GM12878 (cell line): ENCODE measurements around the gene NRG3. TPM values are rescaled to one million over a fixed set of nuclear protein-coding genes. Genes with fewer than 3 reads are reported as not detected.

ENCODE experiments used
- ATAC-seq: fragments of 200-7000 bp; cut with Tn5 transposase; 3 replicates; pipeline ENCODE4 v1.9.1; 2020; ENCODE audit warnings: mild to moderate bottlenecking, moderate library complexity
- BruUV-seq: library from RNA; stranded (reverse); fragments of 400-500 nt; replicated peaks from 2 replicates; lab custom pipeline; 2021; lab: Mats Ljungman, UMichigan
- CTCF ChIA-PET: fragments of 300-600 bp; sonication (Branson Sonifier 250); formaldehyde crosslinking; extraction: SDS; loops from one replicate; lab custom pipeline; 2021; ENCODE audit warnings: inconsistent platforms; lab: Yijun Ruan, JAX
- POLR2A ChIA-PET: fragments of 350-600 bp; formaldehyde crosslinking; extraction: SDS; loops from one replicate; lab custom pipeline; 2021; ENCODE audit warnings: inconsistent platforms; lab: Charles Lee
- RAD21 ChIA-PET: fragments of 300-600 bp; sonication (Branson Sonifier 250); formaldehyde crosslinking; loops from one replicate; lab custom pipeline; 2023; ENCODE audit warnings: antibody characterized with exemption; ENCODE audit not compliant: unreplicated experiment; lab: Charles Lee
- SMC1A ChIA-PET: fragments of 300-600 bp; sonication (Branson Sonifier 250); formaldehyde crosslinking; loops from one replicate; lab custom pipeline; 2023; ENCODE audit not compliant: unreplicated experiment, uncharacterized antibody; lab: Charles Lee
- DNase-seq: peaks from one replicate; pipeline ENCODE4 v3.0.0-alpha.2; 2011; ENCODE audit warnings: low read depth, low spot score
- FAIRE-seq: peaks from 3 replicates; lab custom pipeline; 2011; peaks lifted over from hg19 to GRCh38; lab: Jason Lieb, UNC
- H2AFZ ChIP-seq: 2 replicates; pipeline ENCODE4 v1.6.0; 2011; ENCODE audit warnings: low read depth, low read length, control low read depth; ENCODE audit not compliant: control insufficient read depth
- H3K27ac ChIP-seq: 2 replicates; pipeline ENCODE4 v1.5.1; 2011; ENCODE audit warnings: control low read depth; ENCODE audit not compliant: control insufficient read depth, insufficient read depth
- H3K27me3 ChIP-seq, 2 experiments: replicated peaks in 1 of 2; 2 replicates each; pipeline versions ENCODE4 v1.6.0 to v1.6.1; 2011; ENCODE audit warnings: low read length in 1 of 2; ENCODE audit not compliant: control insufficient read depth in 2 of 2, insufficient read depth in 2 of 2
- H3K36me3 ChIP-seq, 2 experiments: 2 replicates each; pipeline ENCODE4 v1.5.1; 2011; ENCODE audit warnings: low read length in 1 of 2; ENCODE audit not compliant: control insufficient read depth in 2 of 2, insufficient read depth in 2 of 2
- H3K4me1 ChIP-seq: 2 replicates; pipeline ENCODE4 v1.6.1; 2011; ENCODE audit warnings: mild to moderate bottlenecking, low read length, moderate library complexity, mixed read lengths; ENCODE audit not compliant: control insufficient read depth, insufficient read depth
- H3K4me2 ChIP-seq: 2 replicates; pipeline ENCODE4 v1.6.0; 2011; ENCODE audit warnings: control low read depth; ENCODE audit not compliant: control insufficient read depth, insufficient read depth
- H3K4me3 ChIP-seq: fragments of 200-600 bp; sonication (generic); 2 replicates; pipeline ENCODE4 v1.5.1; 2016
- H3K79me2 ChIP-seq: 2 replicates; pipeline ENCODE4 v1.6.0; 2011; ENCODE audit warnings: low read length; ENCODE audit not compliant: control insufficient read depth, insufficient read depth
- H3K9ac ChIP-seq: 2 replicates; pipeline ENCODE4 v1.8.0; 2011; ENCODE audit warnings: low read length, control low read depth, mixed read lengths; ENCODE audit not compliant: control insufficient read depth, insufficient read depth
- H3K9me3 ChIP-seq: replicated peaks from 3 replicates; pipeline ENCODE4 v1.5.1; 2011; ENCODE audit warnings: mild to moderate bottlenecking, low read length; ENCODE audit not compliant: control insufficient read depth, insufficient read depth
- H4K20me1 ChIP-seq: 2 replicates; pipeline ENCODE4 v1.6.0; 2011; ENCODE audit not compliant: control insufficient read depth, insufficient read depth
- ETV6 ChIP-seq, 2 experiments: fragments of 450-650 bp in 1 of 2; IDR thresholded peaks in 1 of 2; conservative IDR thresholded peaks in 1 of 2; 2 replicates each; pipeline ENCODE4 v1.6.1; 2014; ENCODE audit warnings: antibody characterized with exemption in 1 of 2, borderline replicate concordance in 1 of 2, low read depth in 1 of 2, mild to moderate bottlenecking in 1 of 2, moderate library complexity in 1 of 2
- FOXM1 ChIP-seq: IDR thresholded peaks from 2 replicates; pipeline ENCODE4 v1.6.1; 2012; ENCODE audit warnings: low read depth, mild to moderate bottlenecking, inconsistent platforms, low read length, moderate library complexity
- HDAC6 ChIP-seq: fragments of 200-600 bp; sonication (generic); IDR thresholded peaks from one replicate; pipeline ENCODE4 v1.8.0; 2017; ENCODE audit warnings: antibody characterized with exemption; ENCODE audit not compliant: unreplicated experiment
- HDGF ChIP-seq: fragments of 450-650 bp; IDR thresholded peaks from 2 replicates; pipeline ENCODE4 v1.6.1; 2016; ENCODE audit warnings: antibody characterized with exemption
- KDM1A ChIP-seq: fragments of 200-600 bp; sonication (generic); IDR thresholded peaks from 2 replicates; pipeline ENCODE4 v1.6.1; 2016; ENCODE audit warnings: borderline replicate concordance
- MAX ChIP-seq: IDR thresholded peaks from 2 replicates; pipeline ENCODE4 v1.6.1; 2012; ENCODE audit warnings: low read depth, low read length, improper control_type of control experiment
- NFXL1 ChIP-seq: fragments of 450-650 bp; IDR thresholded peaks from 2 replicates; pipeline ENCODE4 v1.6.1; 2017; ENCODE audit warnings: antibody characterized with exemption, mild to moderate bottlenecking, borderline replicate concordance
- NFYB ChIP-seq: IDR thresholded peaks from 2 replicates; pipeline ENCODE4 v1.6.1; 2011; ENCODE audit warnings: low read depth, mild to moderate bottlenecking, low read length, improper control_type of control experiment, moderate library complexity; ENCODE audit not compliant: insufficient read depth
- PAX5 ChIP-seq: IDR thresholded peaks from 2 replicates; pipeline ENCODE4 v1.6.1; 2011; ENCODE audit warnings: low read depth, low read length, borderline replicate concordance
- RBBP5 ChIP-seq: fragments of 200-600 bp; sonication (generic); conservative IDR thresholded peaks from 2 replicates; pipeline ENCODE4 v1.6.1; 2016
- TBL1XR1 ChIP-seq: IDR thresholded peaks from 2 replicates; pipeline ENCODE4 v1.6.1; 2012; ENCODE audit warnings: low read depth, low read length, improper control_type of control experiment
- ZNF622 ChIP-seq: fragments of 450-650 bp; IDR thresholded peaks from 2 replicates; pipeline ENCODE4 v1.6.1; 2017; ENCODE audit warnings: mild to moderate bottlenecking, inconsistent platforms
- in situ Hi-C: fragments of 300-500 bp; cut with MboI; formaldehyde crosslinking; loops from 9 replicates; pipeline ENCODE4 v1.14.3; 2018; ENCODE audit warnings: mixed read lengths
- intact Hi-C: fragments of 100-400 bp; cut with micrococcal nuclease; formaldehyde crosslinking; loops from one replicate; pipeline ENCODE4 v1.14.2; 2022; ENCODE audit not compliant: unreplicated experiment
- polyA plus RNA-seq, 11 experiments: library from polyadenylated mRNA; depleted of rRNA in 4 of 11; unstranded in 6 of 11; stranded (reverse) in 5 of 11; fragments of >200 nt; fragmentation: Nextera tagmentation in 4 of 11; fragmentation: Illumina TruSeq in 1 of 11; extraction: Ambion mirVana in 4 of 11; extraction: Trizol in 1 of 11; gene quantifications; 1 replicate in 1 of 11; 2 replicates in 10 of 11; pipeline versions ENCODE4 v1.2.1 to v1.2.3, GENCODE V29; 2011 to 2016; ENCODE audit warnings: inconsistent platforms in 2 of 11, missing spikeins in 2 of 11, low read depth in 1 of 11
- total RNA-seq, 4 experiments: library from RNA; depleted of rRNA in 3 of 4; stranded (reverse); fragments of >200 nt in 3 of 4; fragmentation: Illumina TruSeq in 1 of 4; extraction: Trizol in 1 of 4; gene quantifications; 2 replicates each; pipeline versions ENCODE4 v1.2.1 to v1.2.3, GENCODE V29; 2013 to 2021
- TF ChIP-seq, protein P1 (sequence below): fragments of 450-650 bp; IDR thresholded peaks from 2 replicates; pipeline ENCODE4 v1.6.1; 2017; ENCODE audit warnings: mild to moderate bottlenecking, moderate library complexity
- TF ChIP-seq, protein P2 (sequence below): IDR thresholded peaks from 2 replicates; pipeline ENCODE4 v1.6.1; 2011; ENCODE audit warnings: borderline replicate concordance, low read depth, mild to moderate bottlenecking, moderate library complexity, low read length; ENCODE audit not compliant: insufficient read depth, poor library complexity, severe bottlenecking

Gene NRG3
- total and polyA plus RNA-seq, 10 of the 15 experiments (the other 5 are each of a cell fraction or from before 2014, with no cell fraction given) = 0.03 to 0.41 (median 0.17) TPM; not detected in 3

DNA sequence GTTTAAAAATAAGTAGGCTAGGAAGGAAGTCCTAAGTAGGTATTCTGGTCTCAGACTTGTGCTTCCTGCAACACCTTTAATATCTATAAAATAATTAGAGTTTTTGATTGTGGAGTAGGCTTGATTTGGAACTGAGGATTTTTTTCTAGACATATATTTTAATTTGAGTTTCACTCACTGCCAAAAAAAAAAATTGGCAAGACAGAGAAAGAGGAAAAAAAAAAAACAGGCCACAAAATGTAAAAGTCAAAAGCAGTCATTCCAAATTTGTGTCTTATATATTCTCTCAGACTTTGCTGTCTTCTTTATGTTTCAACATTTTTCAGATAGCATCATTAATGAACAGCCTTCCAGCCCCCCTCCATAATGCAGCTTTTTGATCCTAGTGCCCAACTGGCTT lies 346.1 kb downstream of the NRG3 start:
- BruUV-seq = no TSS peak
- H3K27ac ChIP-seq = no peak overlapping the region
- ChIA-PET CTCF (no interaction called here), SMC1A (no interaction called here), RAD21 (no interaction called here), POLR2A (no interaction called here)
- no peaks in the 10 kb centered on the region for H3K79me2 ChIP-seq
- intact Hi-C loops (loop anchor here (5.0 kb wide), 1 partner anchor 151 kb away; no protein-coding TSS in a partner anchor), in situ Hi-C loops (no loop called here)
- no peaks in the 10 kb centered on the region for H3K4me1 ChIP-seq
- FAIRE-seq (no peak), DNase-seq (no peak), ATAC-seq (no peak)
- H3K4me2 ChIP-seq = no peak overlapping the region
- H4K20me1 ChIP-seq = no peaks in the 10 kb centered on the region
- no peaks in the 10 kb centered on the region for H3K9me3 ChIP-seq
- no peak for TF ChIP-seq ETV6 (conservative IDR thresholded peaks at IDR 0.05 in 1 of 2, IDR thresholded peaks at IDR 0.05 in 1 of 2; ENCODE audit: borderline replicate concordance in 1 of 2, low read depth in 1 of 2)
- TF ChIP-seq PAX5 = no peak
- no peak for TF ChIP-seq NFXL1
- TF ChIP-seq FOXM1 = no peak
- TF ChIP-seq ZNF622 = no peak
- TF ChIP-seq KDM1A = no peak
- TF ChIP-seq MAX = no peak
- TF ChIP-seq, protein P1, sequence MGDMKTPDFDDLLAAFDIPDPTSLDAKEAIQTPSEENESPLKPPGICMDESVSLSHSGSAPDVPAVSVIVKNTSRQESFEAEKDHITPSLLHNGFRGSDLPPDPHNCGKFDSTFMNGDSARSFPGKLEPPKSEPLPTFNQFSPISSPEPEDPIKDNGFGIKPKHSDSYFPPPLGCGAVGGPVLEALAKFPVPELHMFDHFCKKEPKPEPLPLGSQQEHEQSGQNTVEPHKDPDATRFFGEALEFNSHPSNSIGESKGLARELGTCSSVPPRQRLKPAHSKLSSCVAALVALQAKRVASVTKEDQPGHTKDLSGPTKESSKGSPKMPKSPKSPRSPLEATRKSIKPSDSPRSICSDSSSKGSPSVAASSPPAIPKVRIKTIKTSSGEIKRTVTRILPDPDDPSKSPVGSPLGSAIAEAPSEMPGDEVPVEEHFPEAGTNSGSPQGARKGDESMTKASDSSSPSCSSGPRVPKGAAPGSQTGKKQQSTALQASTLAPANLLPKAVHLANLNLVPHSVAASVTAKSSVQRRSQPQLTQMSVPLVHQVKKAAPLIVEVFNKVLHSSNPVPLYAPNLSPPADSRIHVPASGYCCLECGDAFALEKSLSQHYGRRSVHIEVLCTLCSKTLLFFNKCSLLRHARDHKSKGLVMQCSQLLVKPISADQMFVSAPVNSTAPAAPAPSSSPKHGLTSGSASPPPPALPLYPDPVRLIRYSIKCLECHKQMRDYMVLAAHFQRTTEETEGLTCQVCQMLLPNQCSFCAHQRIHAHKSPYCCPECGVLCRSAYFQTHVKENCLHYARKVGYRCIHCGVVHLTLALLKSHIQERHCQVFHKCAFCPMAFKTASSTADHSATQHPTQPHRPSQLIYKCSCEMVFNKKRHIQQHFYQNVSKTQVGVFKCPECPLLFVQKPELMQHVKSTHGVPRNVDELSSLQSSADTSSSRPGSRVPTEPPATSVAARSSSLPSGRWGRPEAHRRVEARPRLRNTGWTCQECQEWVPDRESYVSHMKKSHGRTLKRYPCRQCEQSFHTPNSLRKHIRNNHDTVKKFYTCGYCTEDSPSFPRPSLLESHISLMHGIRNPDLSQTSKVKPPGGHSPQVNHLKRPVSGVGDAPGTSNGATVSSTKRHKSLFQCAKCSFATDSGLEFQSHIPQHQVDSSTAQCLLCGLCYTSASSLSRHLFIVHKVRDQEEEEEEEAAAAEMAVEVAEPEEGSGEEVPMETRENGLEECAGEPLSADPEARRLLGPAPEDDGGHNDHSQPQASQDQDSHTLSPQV = no peak
- TF ChIP-seq, protein P2, sequence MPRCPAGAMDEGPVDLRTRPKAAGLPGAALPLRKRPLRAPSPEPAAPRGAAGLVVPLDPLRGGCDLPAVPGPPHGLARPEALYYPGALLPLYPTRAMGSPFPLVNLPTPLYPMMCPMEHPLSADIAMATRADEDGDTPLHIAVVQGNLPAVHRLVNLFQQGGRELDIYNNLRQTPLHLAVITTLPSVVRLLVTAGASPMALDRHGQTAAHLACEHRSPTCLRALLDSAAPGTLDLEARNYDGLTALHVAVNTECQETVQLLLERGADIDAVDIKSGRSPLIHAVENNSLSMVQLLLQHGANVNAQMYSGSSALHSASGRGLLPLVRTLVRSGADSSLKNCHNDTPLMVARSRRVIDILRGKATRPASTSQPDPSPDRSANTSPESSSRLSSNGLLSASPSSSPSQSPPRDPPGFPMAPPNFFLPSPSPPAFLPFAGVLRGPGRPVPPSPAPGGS = no peak
- TF ChIP-seq NFYB = no peak
- no peak for TF ChIP-seq HDAC6
- no peak for TF ChIP-seq RBBP5
- TF ChIP-seq HDGF = no peak
- no peak for TF ChIP-seq TBL1XR1
- no peaks in the 10 kb centered on the region for H3K27me3 ChIP-seq
- no peaks in the 10 kb centered on the region for H3K36me3 ChIP-seq
- H2AFZ ChIP-seq = no peak overlapping the region
- H3K4me3 ChIP-seq = no peak overlapping the region
- no peak overlapping the region for H3K9ac ChIP-seq
